WTC11 (cell line): ENCODE results near the gene FLT3LG.

ENCODE experiments used
- ATF3 ChIP-seq: sonication (generic); formaldehyde crosslinking; conservative IDR thresholded peaks from 2 replicates; pipeline ENCODE4 v1.8.1; 2022; ENCODE audit warnings: mild to moderate bottlenecking, missing genetic modification reagents
- TF ChIP-seq, protein P1 (sequence below): fragments of 200-600 bp; IDR thresholded peaks from 2 replicates; pipeline ENCODE4 v1.8.0; 2022; ENCODE audit warnings: antibody characterized with exemption
- TF ChIP-seq, protein P2 (sequence below): sonication (generic); formaldehyde crosslinking; IDR thresholded peaks from 2 replicates; pipeline ENCODE4 v1.8.1; 2023; ENCODE audit warnings: mild to moderate bottlenecking, missing genetic modification reagents

- TF ChIP-seq, protein P1, sequence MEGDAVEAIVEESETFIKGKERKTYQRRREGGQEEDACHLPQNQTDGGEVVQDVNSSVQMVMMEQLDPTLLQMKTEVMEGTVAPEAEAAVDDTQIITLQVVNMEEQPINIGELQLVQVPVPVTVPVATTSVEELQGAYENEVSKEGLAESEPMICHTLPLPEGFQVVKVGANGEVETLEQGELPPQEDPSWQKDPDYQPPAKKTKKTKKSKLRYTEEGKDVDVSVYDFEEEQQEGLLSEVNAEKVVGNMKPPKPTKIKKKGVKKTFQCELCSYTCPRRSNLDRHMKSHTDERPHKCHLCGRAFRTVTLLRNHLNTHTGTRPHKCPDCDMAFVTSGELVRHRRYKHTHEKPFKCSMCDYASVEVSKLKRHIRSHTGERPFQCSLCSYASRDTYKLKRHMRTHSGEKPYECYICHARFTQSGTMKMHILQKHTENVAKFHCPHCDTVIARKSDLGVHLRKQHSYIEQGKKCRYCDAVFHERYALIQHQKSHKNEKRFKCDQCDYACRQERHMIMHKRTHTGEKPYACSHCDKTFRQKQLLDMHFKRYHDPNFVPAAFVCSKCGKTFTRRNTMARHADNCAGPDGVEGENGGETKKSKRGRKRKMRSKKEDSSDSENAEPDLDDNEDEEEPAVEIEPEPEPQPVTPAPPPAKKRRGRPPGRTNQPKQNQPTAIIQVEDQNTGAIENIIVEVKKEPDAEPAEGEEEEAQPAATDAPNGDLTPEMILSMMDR: no peak
- no peak for TF ChIP-seq ATF3 (CRISPR knock-in tag)
- TF ChIP-seq, protein P2, sequence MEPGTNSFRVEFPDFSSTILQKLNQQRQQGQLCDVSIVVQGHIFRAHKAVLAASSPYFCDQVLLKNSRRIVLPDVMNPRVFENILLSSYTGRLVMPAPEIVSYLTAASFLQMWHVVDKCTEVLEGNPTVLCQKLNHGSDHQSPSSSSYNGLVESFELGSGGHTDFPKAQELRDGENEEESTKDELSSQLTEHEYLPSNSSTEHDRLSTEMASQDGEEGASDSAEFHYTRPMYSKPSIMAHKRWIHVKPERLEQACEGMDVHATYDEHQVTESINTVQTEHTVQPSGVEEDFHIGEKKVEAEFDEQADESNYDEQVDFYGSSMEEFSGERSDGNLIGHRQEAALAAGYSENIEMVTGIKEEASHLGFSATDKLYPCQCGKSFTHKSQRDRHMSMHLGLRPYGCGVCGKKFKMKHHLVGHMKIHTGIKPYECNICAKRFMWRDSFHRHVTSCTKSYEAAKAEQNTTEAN (CRISPR knock-in tag): no peak
Measured at GRCh38 chr19:49496574-49497008, 22.6 kb downstream of the FLT3LG start.
